Measurements from ENCODE around the gene F12.

The F12 gene

GRCh38 chr5:177355162-177355867 lies 54.0 kb downstream of the F12 start:
- ATAC-seq = no peak
- no peak for DNase-seq

GRCh38 chr5:177354711-177355110 lies 54.7 kb downstream of the F12 start:
- DNase-seq (no peak), ATAC-seq (no peak)

- DNase-seq = no peak
- ATAC-seq = no peak
These were observed 55.1 kb downstream of the F12 start for GRCh38 chr5:177354256-177354655.

GRCh38 chr5:177353093-177353492 lies 56.3 kb downstream of the F12 start:
- DNase-seq (no peak), ATAC-seq (no peak)
